GM18519 (cell line): ENCODE results near the gene SIAE.

Experiments
- ATAC-seq: cut with Tn5 transposase; IDR thresholded peaks from one replicate; pipeline ENCODE4 v1.9.1; 2021; ENCODE audit warnings: mild to moderate bottlenecking, moderate library complexity; ENCODE audit not compliant: unreplicated experiment, low FRiP score

SIAE gene

GRCh38 chr11:124583781-124584180 lies 89.8 kb downstream of the SIAE start:
- ATAC-seq = no peak
